Measurements from ENCODE around the gene HDAC4. TPM values are rescaled to one million over a fixed set of nuclear protein-coding genes. Genes with fewer than 3 reads are reported as not detected.

The HDAC4 gene
- total and polyA plus RNA-seq, 2 of the 8 experiments (the other 6 are each of a cell fraction or from before 2014, with no cell fraction given) = 15.4 to 31.5 TPM

GRCh38 chr2:239247401-239248245, 153.2 kb downstream of the HDAC4 start (continued):
- TF ChIP-seq TAF1 (IDR thresholded peaks at IDR 0.05; ENCODE audit: low read depth, low read length) = no peak

All from H1 (cell line).